MM.1S (cell line): ENCODE measurements around the gene ATP5F1E.

ENCODE experiments used
- CTCF ChIP-seq: fragments of 300-600 bp; sonication (generic); IDR thresholded peaks from 2 replicates; pipeline ENCODE4 v1.5.1; 2016; ENCODE audit warnings: antibody characterized with exemption, low read length, mixed read lengths
- EZH2 ChIP-seq: fragments of 300-600 bp; sonication (generic); optimal IDR thresholded peaks from 2 replicates; pipeline ENCODE3; 2017; ENCODE audit warnings: low read depth, mild to moderate bottlenecking, antibody characterized with exemption, low read length, mixed read lengths
- EZH2phosphoT487 ChIP-seq: fragments of 300-600 bp; sonication (generic); IDR thresholded peaks from 2 replicates; pipeline ENCODE4 v1.6.1; 2018; ENCODE audit warnings: antibody characterized with exemption, low read length

GRCh38 chr20:58998656-58999055 is 33.5 kb downstream of the ATP5F1E start:
- no peak for TF ChIP-seq EZH2phosphoT487
- TF ChIP-seq CTCF = no peak
- no peak for TF ChIP-seq EZH2
